Testis (tissue), 3 donors: Measurements from ENCODE around the gene PHYHIPL. TPM values are rescaled to one million over a fixed set of nuclear protein-coding genes. Genes with fewer than 3 reads are reported as not detected.

Source experiments
- DNase-seq: peaks from one replicate; pipeline ENCODE4 v3.0.0-alpha.2; 2019
- H3K27ac ChIP-seq, 2 donors: fragments of 200-600 bp; sonication (generic); one replicate each; pipeline ENCODE4 v1.5.1; 2019
- H3K27me3 ChIP-seq: fragments of 200-600 bp; sonication (generic); one replicate; pipeline ENCODE4 v1.5.1; 2019
- H3K36me3 ChIP-seq: fragments of 200-600 bp; sonication (generic); one replicate; pipeline ENCODE4 v1.5.1; 2017; ENCODE audit warnings: low read depth; ENCODE audit errors: missing control alignments
- H3K4me1 ChIP-seq: fragments of 200-600 bp; sonication (generic); one replicate; pipeline ENCODE4 v1.5.1; 2019
- H3K4me3 ChIP-seq, 2 donors: fragments of 200-600 bp; sonication (generic); one replicate each; pipeline ENCODE4 v1.5.1; 2017 to 2019
- H3K9me3 ChIP-seq: fragments of 200-600 bp; sonication (generic); one replicate; pipeline ENCODE4 v1.5.1; 2017
- POLR2A ChIP-seq: fragments of 450-650 bp; IDR thresholded peaks from one replicate; pipeline ENCODE4 v1.6.1; 2017; ENCODE audit warnings: antibody characterized with exemption, mild to moderate bottlenecking, moderate library complexity
- WGBS, 2 donors: methylation state at CpG; one replicate each; pipeline ENCODE4 v1.1.5; 2018; 5-methylcytosine and 5-hydroxymethylcytosine counted together
- intact Hi-C: fragments of 100-400 bp; cut with DNase I; formaldehyde crosslinking; loops from one replicate; pipeline ENCODE4 v1.15.1; 2023; ENCODE audit warnings: low total_unique reads
- polyA plus RNA-seq: library from polyadenylated mRNA; stranded (reverse); fragments of 350-450 nt; fragmentation: Illumina TruSeq; extraction: RNeasy Lipid Tissue Mini Kit (QIAGEN cat#74804); gene quantifications from one replicate; pipeline ENCODE4 v1.2.3, GENCODE V29; 2014; ENCODE audit warnings: low read depth, low replicate concordance; ENCODE audit not compliant: insufficient read depth
- total RNA-seq, 2 donors: library from RNA; depleted of rRNA; stranded (reverse); fragments of >200 nt; gene quantifications; one replicate each; pipeline ENCODE4 v1.2.3, GENCODE V29; 2016
- TF ChIP-seq, protein P1 (sequence below), 3 experiments: fragments of 450-650 bp in 2 of 3; fragments of 200-600 bp in 1 of 3; sonication (generic) in 1 of 3; IDR thresholded peaks; one replicate each; pipeline ENCODE4 v1.5.1; 2016 to 2019; ENCODE audit warnings: antibody characterized with exemption in 3 of 3, mild to moderate bottlenecking in 2 of 3, moderate library complexity in 1 of 3

The PHYHIPL gene
- total and polyA plus RNA-seq, 3 donors from 2014 or later: 16.9 to 78.0 (median 24.3) TPM

- H3K9me3 ChIP-seq: no peaks in the 10 kb centered on the region
- no peak overlapping the region for H3K4me3 ChIP-seq
- H3K36me3 ChIP-seq: no peaks in the 10 kb centered on the region
- no peaks in the 10 kb centered on the region for H3K27me3 ChIP-seq
- no peak for DNase-seq
- H3K27ac ChIP-seq: no peak overlapping the region
- intact Hi-C loops: no loop called here
- 67 to 85% methylated on average over 1 of the region's 1 CpG for WGBS, 2 donors
- peaks cover 12% of the 10 kb centered on the region for H3K4me1 ChIP-seq
- TF ChIP-seq, protein P1, sequence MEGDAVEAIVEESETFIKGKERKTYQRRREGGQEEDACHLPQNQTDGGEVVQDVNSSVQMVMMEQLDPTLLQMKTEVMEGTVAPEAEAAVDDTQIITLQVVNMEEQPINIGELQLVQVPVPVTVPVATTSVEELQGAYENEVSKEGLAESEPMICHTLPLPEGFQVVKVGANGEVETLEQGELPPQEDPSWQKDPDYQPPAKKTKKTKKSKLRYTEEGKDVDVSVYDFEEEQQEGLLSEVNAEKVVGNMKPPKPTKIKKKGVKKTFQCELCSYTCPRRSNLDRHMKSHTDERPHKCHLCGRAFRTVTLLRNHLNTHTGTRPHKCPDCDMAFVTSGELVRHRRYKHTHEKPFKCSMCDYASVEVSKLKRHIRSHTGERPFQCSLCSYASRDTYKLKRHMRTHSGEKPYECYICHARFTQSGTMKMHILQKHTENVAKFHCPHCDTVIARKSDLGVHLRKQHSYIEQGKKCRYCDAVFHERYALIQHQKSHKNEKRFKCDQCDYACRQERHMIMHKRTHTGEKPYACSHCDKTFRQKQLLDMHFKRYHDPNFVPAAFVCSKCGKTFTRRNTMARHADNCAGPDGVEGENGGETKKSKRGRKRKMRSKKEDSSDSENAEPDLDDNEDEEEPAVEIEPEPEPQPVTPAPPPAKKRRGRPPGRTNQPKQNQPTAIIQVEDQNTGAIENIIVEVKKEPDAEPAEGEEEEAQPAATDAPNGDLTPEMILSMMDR (IDR thresholded peaks at IDR 0.05): no peak
- no peak for TF ChIP-seq POLR2A
These were observed 105.4 kb downstream of the PHYHIPL start for GRCh38 chr10:59281861-59282260.

DNA sequence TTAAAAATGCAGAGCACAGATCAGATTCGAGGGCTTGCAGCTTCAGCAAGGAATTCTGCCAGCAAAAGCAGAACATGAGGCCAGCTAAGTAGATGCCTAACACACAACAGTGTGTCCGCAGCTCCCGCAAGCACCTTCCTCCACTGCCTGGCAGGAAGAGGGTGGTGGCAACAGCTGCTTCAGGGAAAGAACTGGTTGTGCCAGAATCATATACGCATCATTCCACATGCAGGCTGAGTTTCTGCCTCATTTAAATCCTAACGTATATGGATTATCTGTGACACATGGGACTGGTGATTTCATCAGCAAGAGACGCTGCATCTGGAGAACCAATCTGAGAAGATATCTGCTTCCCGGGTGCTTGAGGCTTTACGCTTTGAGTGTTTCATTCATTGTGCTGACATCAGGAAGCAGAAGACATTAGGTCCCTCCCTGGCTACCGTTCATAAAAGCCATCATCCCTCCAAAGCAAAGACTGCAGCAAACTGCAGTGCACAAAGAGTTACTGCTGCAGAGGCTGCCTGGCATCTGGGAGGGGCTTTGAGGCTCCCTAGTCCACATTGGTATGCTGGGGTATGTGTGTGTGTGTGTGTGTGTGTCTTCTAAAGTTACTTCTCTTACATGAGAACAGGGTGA lies 107.1 kb downstream of the PHYHIPL start:
- no peak overlapping the region for H3K27ac ChIP-seq
- TF ChIP-seq POLR2A: no peak
- TF ChIP-seq, protein P1 (IDR thresholded peaks at IDR 0.05): no peak
- no peaks in the 10 kb centered on the region for H3K27me3 ChIP-seq
- DNase-seq: no peak
- no peaks in the 10 kb centered on the region for H3K9me3 ChIP-seq
- no peaks in the 10 kb centered on the region for H3K36me3 ChIP-seq
- intact Hi-C loops: no loop called here
- WGBS, 2 donors: 52 to 82% methylated on average over 9 of the region's 9 CpGs
- peaks cover 12% of the 10 kb centered on the region for H3K4me1 ChIP-seq
- no peak overlapping the region for H3K4me3 ChIP-seq

DNA sequence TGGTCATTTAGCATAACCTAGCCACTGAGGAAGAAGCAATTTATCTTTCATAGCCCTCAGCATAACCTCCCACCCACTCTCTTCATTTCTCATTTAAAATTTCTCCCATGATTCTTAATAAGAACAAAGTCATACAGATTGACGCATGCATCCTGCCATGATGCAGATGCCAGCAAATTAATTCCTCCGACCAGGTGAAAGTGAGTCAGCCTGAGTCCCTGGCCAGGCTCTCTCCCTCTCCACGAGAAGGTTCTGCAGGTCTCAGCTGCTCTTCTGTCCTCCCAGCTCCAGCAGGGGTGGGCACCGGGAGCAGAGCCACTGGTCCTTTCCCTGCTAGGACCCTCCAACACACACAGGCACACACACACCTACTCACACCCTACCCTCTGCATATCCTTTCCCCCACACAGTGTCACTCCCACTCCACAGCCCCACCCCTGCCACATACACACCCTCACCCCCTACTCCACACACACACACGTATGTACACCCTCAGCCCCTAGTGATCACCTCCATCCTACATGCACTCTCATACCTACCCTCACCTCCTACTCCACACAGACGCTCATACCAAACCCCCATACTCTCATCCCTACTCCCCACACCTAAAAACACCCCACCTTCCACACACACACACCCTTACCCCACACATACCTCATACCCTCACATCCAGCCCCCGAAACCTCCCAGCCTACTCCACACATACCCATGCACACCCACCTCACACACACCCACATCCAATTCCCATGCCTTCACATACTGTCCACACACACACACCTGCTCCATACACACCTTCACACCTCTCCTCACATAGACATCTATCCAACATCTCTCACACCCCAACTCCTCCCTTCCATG lies 107.9 kb downstream of the PHYHIPL start:
- intact Hi-C loops: no loop called here
- DNase-seq: no peak
- Histone ChIP-seq H3K4me3 (no peak overlapping the region), H3K27me3 (no peaks in the 10 kb centered on the region), H3K36me3 (no peaks in the 10 kb centered on the region), H3K9me3 (no peaks in the 10 kb centered on the region), H3K4me1 (peaks cover 12% of the 10 kb centered on the region), H3K27ac (no peak overlapping the region)
- WGBS, 2 donors: 76 to 82% methylated on average over 7 of the region's 7 CpGs
- no peak for TF ChIP-seq POLR2A
- TF ChIP-seq, protein P1 (IDR thresholded peaks at IDR 0.05): no peak

- Histone ChIP-seq H3K4me3 (no peak overlapping the region), H3K9me3 (no peaks in the 10 kb centered on the region), H3K36me3 (no peaks in the 10 kb centered on the region), H3K4me1 (peaks cover 12% of the 10 kb centered on the region), H3K27me3 (no peaks in the 10 kb centered on the region), H3K27ac (no peak overlapping the region)
- peak; percentile 31 for DNase-seq
- WGBS, 2 donors: 65 to 84% methylated on average over 4 of the region's 4 CpGs
- TF ChIP-seq POLR2A: no peak
- TF ChIP-seq, protein P1 (IDR thresholded peaks at IDR 0.05): no peak
- intact Hi-C loops: no loop called here
These were observed 108.6 kb downstream of the PHYHIPL start for GRCh38 chr10:59285073-59285472.
